Stomach (tissue), 4 donors: ENCODE results near the gene MED12L.

ENCODE experiments used
- EP300 ChIP-seq: sonication (generic); formaldehyde crosslinking; IDR thresholded peaks from one replicate; pipeline ENCODE4 v1.6.1; 2017; ENCODE audit warnings: antibody characterized with exemption
- POLR2A ChIP-seq, 4 donors: fragments of 450-650 bp; IDR thresholded peaks; one replicate each; pipeline ENCODE4 v1.6.1; 2016; ENCODE audit warnings: antibody characterized with exemption in 4 of 4, control low read depth in 2 of 4, mild to moderate bottlenecking in 1 of 4, moderate library complexity in 1 of 4
- POLR2AphosphoS5 ChIP-seq, 3 donors: sonication (generic); formaldehyde crosslinking; IDR thresholded peaks; one replicate each; pipeline ENCODE4 v1.6.1; 2016; ENCODE audit warnings: antibody characterized with exemption in 3 of 3
- TF ChIP-seq, protein P1 (sequence below), 7 experiments: fragments of 450-650 bp in 4 of 7; fragments of 200-600 bp in 3 of 7; sonication (generic) in 3 of 7; IDR thresholded peaks; one replicate each; pipeline ENCODE4 v1.5.1; 2016 to 2019; ENCODE audit warnings: antibody characterized with exemption in 7 of 7, control low read depth in 2 of 7, mild to moderate bottlenecking in 1 of 7

DNA sequence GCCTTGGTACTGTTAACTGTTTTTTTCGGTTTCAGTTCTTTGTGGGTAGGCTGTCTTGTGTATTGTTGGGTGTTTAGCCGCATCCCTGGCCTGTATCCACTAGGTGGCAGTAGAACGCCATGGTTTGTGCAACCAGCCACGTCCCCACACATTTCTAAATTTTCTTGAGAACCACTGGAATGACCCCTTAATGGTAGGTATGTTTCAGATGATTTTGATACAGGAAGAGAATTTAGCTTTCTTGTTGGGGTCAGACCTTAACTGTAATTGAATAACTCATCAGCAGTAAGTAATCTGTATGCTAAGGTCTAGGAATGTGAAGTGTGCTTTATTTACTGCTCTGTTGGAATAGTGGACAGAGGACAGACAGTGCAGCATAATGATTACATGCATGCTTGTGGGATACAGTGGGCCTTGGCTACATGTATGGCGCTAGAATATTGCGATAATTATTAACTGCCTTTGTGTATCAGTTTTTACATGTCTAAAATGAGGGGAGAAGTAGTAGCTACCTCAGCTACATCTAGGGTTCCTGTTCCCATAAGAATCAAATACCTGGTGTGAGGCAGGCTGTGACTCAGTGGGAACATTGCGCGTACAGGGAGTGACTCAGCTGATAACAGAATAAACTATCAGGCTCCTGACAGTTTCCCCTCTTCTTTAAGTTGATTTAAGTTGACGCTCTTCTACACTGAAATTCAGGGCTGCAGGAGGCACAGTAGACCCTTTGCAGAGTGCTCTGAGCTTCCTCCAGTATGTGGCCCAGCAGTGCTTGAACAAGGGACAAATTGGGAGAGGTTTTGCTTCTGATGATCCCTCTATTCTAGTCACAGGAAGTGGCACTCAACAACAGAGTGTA lies 142.6 kb downstream of the MED12L start:
- TF ChIP-seq POLR2A (IDR thresholded peaks at IDR 0.05) (no peak), EP300 (no peak), POLR2AphosphoS5 (IDR thresholded peaks at IDR 0.05) (peak in 1 of 3 donors; percentile 40)
- TF ChIP-seq, protein P1, sequence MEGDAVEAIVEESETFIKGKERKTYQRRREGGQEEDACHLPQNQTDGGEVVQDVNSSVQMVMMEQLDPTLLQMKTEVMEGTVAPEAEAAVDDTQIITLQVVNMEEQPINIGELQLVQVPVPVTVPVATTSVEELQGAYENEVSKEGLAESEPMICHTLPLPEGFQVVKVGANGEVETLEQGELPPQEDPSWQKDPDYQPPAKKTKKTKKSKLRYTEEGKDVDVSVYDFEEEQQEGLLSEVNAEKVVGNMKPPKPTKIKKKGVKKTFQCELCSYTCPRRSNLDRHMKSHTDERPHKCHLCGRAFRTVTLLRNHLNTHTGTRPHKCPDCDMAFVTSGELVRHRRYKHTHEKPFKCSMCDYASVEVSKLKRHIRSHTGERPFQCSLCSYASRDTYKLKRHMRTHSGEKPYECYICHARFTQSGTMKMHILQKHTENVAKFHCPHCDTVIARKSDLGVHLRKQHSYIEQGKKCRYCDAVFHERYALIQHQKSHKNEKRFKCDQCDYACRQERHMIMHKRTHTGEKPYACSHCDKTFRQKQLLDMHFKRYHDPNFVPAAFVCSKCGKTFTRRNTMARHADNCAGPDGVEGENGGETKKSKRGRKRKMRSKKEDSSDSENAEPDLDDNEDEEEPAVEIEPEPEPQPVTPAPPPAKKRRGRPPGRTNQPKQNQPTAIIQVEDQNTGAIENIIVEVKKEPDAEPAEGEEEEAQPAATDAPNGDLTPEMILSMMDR (IDR thresholded peaks at IDR 0.05): peak in 5 of 7 experiments; percentile 76 to 95 (median 90)
